ENCODE data around the gene RAB41. TPM values are rescaled to one million over a fixed set of nuclear protein-coding genes. Genes with fewer than 3 reads are reported as not detected.

The RAB41 gene
- total RNA-seq, 1 experiment from 2014 or later, result not detected

DNA sequence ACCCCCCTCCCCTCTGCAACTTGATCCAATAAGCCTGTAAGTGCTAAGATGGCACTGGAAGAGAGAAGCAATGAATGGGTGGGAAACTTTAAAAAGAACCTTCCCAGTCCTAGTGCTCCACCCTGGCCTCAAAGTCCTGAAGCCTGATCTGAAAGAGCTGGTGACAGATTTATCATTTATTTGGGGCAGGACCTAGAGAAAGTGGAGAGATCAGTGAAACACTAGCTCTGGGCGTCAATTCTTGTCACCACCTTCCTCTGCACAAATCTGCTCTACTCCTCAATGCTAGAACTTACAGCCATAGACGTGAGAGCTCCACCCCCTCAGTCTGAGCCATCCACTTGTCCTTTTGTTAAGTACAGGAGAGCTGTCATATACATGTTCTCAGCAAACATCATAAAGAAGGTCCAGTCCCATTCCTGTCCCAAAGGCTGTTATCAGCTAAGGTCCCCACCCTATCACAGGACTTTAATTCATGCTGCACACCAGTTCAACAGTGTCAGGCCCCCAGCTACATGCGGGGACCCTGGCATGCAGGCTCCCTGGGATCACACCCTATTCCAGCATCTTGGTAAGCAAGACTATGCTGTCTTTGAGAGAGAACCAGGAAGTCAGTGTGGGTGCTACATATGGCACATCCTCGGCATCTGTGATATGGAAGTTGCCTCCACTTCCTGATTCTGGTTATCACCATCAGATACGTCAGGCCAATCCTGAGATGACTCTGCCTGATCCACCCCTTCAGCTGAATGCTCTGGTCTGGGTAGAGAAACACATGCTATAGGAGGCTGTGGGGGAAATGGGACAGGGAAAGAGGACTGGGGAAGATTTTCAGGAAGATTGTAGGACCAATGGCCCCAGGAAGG, 24.3 kb upstream of the RAB41 start:
- TF ChIP-seq PRDM15 (CRISPR knock-in tag; IDR thresholded peaks at IDR 0.05), result no peak
- TF ChIP-seq, protein P1, sequence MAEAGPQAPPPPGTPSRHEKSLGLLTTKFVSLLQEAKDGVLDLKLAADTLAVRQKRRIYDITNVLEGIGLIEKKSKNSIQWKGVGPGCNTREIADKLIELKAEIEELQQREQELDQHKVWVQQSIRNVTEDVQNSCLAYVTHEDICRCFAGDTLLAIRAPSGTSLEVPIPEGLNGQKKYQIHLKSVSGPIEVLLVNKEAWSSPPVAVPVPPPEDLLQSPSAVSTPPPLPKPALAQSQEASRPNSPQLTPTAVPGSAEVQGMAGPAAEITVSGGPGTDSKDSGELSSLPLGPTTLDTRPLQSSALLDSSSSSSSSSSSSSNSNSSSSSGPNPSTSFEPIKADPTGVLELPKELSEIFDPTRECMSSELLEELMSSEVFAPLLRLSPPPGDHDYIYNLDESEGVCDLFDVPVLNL (CRISPR knock-in tag; IDR thresholded peaks at IDR 0.05; ENCODE audit: borderline replicate concordance, low read depth), result no peak
- TF ChIP-seq NFATC4 (CRISPR knock-in tag; IDR thresholded peaks at IDR 0.05), result no peak
- no peak for TF ChIP-seq EMX1 (CRISPR knock-in tag; IDR thresholded peaks at IDR 0.05)
- TF ChIP-seq, protein P2, sequence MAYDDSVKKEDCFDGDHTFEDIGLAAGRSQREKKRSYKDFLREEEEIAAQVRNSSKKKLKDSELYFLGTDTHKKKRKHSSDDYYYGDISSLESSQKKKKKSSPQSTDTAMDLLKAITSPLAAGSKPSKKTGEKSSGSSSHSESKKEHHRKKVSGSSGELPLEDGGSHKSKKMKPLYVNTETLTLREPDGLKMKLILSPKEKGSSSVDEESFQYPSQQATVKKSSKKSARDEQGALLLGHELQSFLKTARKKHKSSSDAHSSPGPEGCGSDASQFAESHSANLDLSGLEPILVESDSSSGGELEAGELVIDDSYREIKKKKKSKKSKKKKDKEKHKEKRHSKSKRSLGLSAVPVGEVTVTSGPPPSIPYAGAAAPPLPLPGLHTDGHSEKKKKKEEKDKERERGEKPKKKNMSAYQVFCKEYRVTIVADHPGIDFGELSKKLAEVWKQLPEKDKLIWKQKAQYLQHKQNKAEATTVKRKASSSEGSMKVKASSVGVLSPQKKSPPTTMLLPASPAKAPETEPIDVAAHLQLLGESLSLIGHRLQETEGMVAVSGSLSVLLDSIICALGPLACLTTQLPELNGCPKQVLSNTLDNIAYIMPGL (CRISPR knock-in tag; IDR thresholded peaks at IDR 0.05), result no peak
- TF ChIP-seq TCF7 (CRISPR knock-in tag; IDR thresholded peaks at IDR 0.05; ENCODE audit: low read depth), result no peak
- TF ChIP-seq AFF4 (CRISPR knock-in tag; IDR thresholded peaks at IDR 0.05; ENCODE audit: borderline replicate concordance), result no peak
- TF ChIP-seq MYBL2 (CRISPR knock-in tag; IDR thresholded peaks at IDR 0.05), result no peak
- TF ChIP-seq ESRRA (CRISPR knock-in tag; IDR thresholded peaks at IDR 0.05; ENCODE audit: borderline replicate concordance), result no peak
- no peak for TF ChIP-seq FOXJ3 (CRISPR knock-in tag; IDR thresholded peaks at IDR 0.05; ENCODE audit: borderline replicate concordance)
- TF ChIP-seq PRRX2 (CRISPR knock-in tag; IDR thresholded peaks at IDR 0.05), result no peak
- no peak for TF ChIP-seq ZNF219 (CRISPR knock-in tag; IDR thresholded peaks at IDR 0.05; ENCODE audit: borderline replicate concordance)
- no peak for TF ChIP-seq ATF6 (CRISPR knock-in tag; IDR thresholded peaks at IDR 0.05)
- no peak for TF ChIP-seq IRF2 (CRISPR knock-in tag; IDR thresholded peaks at IDR 0.05; ENCODE audit: borderline replicate concordance, low read depth)
- TF ChIP-seq ZNF671 (CRISPR knock-in tag; IDR thresholded peaks at IDR 0.05), result no peak
- TF ChIP-seq GRHL2 (CRISPR knock-in tag; IDR thresholded peaks at IDR 0.05; ENCODE audit: insufficient replicate concordance, severe bottlenecking), result no peak
- TF ChIP-seq CDX4 (CRISPR knock-in tag; IDR thresholded peaks at IDR 0.05; ENCODE audit: borderline replicate concordance), result no peak
- no peak for TF ChIP-seq FOXP4 (CRISPR knock-in tag; IDR thresholded peaks at IDR 0.05)
- DNase-seq (ENCODE audit: low spot score), result no peak
- no peak for ATAC-seq
- no peak overlapping the region for H3K27ac Mint-ChIP-seq
- H3K4me1 Mint-ChIP-seq, result peaks cover 25% of the 10 kb centered on the region
- CTCF ChIA-PET, result no interaction called here
- H3K36me3 Mint-ChIP-seq, result no peaks in the 10 kb centered on the region
- no peaks in the 10 kb centered on the region; the same call in 1 of the 2 replicates for H3K27me3 Mint-ChIP-seq (ENCODE audit: low read depth)
- no peak overlapping the region for H3K4me3 Mint-ChIP-seq
- POLR2A ChIA-PET, result no interaction called here
- H3K9me3 Mint-ChIP-seq, result no peaks in the 10 kb centered on the region; the same call in 1 of the 2 replicates

Data from WTC11 (cell line).